Measurements from ENCODE around the gene ACAD9.
"Not testable (repeated sequence)": the region's sequence is repeated elsewhere in the genome, so short reads cannot be mapped to it uniquely, and the experiment has no call there.

The ACAD9 gene

DNA sequence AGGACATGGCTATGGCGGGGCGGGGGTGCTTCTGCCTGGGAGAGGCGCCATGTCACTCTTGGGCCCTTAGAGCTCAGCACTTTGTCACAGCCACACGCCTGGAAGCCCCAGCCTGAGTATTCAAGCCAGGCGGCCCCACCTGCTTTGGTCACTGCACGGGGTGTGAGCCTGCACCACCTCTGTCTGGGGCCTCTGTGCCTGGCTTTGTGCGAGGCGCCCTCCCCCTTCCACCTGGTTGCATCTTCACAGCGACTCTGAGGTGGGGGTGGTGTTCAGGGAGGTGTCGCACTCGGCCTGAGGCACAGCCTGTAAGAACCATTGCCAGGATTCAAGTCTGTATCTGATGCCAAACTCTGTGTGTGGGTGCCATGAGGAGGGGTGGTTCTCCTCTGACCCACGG is 24.1 kb downstream of the ACAD9 start:
- no peak for DNase-seq

DNA sequence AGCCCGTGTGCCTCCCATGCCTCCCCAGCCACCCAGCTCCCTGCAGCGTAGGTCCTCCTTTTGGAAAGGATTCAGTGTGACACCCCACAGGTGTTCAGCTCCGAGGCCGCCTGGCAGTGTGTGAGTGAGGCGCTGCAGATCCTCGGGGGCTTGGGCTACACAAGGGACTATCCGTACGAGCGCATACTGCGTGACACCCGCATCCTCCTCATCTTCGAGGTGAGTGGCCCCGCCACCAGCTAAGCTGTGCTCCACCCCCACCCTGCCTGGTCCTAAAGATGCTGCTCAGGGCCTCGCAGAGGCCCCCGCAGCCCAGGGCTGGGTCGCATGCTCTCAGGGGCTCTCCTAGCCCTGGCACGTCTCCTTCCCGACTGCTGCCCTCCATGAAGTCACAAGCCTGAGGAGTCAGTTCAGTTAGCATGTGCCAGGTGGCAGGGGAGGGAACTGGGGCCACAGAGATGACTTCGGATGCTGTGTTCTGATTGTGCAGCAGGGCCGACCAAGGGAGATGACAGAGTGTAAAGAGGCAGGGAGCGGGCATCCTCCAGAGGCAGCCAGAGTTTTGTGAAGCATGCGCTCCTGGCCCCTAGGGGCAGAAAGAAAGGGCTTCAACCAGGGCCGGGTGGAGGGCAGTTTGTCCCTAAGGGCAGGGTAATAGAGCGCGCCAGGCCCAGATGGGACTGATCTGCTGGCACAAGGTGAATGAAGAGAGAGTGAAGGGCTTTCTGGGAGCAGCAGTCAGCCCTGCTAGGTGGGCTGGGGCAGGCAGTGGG is 26.8 kb downstream of the ACAD9 start:
- no peak for DNase-seq

DNA sequence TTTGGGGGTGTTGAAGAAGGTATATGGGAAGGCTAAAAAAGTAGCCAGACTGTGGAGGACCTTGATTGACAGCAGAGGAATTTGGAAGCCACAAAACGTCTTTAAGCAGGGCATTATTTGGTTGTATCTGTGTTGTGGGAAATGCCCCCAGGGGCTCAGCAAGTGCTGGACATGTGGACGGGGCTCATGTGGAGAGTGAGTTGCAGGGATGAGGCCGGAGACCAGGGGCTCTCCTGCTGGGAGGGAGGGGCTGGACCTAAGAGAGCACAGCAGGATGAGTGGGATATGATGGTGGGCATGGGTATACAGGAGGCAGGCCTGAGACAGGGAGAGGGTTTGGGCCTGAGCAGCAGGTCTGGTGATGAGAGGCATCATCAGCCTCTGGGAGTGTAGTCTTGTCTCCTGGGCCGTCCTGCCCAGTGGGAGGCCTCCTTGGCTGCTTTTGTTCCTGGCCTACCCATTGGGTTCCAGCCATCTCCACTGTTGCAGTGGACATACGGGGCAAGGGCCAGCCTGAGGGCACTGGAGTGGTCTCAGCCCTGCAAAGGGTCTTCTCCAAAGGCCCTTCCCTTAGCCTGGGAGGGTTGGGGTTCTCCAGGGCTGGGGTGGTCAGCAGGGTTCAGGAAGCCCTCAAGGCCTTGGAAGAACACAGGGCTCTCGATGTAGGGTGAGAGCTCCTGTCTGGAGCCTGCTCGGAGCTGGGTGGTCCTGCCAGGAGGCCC is 27.5 kb downstream of the ACAD9 start:
- DNase-seq = no peak

DNA sequence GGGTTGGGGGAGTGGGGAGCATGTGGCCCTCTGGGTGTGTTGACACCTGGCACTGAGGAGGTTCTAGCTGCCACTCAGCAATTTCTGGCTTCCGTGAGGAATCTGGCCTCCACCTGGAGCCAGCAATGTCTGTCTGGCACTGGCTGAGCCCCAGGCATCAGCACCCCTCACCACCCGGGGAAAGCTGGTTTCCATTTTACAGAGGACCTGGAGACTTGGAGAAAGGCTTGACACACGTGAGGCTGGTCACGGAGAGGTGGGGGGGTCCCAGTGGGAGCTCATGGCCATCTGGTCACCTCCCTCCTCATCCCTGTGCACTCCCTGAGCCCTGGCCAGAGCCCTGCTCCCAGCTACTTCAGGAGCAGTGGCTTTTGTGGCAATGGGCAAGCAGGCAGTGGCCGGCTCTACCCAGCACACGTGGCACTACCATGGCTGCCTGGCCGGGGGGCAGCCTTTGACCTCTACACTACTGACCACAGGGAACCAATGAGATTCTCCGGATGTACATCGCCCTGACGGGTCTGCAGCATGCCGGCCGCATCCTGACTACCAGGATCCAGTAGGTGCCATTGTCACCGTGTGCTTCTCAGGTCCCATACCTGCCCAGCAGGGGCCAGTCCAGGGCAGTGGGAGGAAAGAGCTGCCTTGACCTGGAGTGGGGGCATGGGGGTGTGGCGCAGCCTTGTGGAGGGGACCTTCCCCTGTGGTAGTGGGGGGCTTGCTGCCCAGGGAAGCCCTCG is 28.5 kb downstream of the ACAD9 start:
- DNase-seq = no peak

DNA sequence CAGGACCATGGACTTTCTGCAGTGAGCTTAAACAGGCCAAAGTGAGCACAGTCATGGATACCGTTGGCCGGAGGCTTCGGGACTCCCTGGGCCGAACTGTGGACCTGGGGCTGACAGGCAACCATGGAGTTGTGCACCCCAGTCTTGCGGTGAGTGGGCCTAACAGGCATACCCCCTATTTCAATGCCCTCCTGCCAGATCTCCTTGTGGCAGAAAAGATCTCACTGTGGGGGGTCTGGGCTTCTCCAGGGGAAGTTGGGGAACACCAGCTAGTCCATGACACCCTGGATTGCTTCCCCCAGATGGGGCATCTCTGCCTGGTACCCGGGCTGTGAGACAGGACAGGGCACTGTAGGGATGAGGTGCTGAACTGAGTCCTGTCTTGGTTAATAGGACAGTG is 29.5 kb downstream of the ACAD9 start:
- no peak for DNase-seq

DNA sequence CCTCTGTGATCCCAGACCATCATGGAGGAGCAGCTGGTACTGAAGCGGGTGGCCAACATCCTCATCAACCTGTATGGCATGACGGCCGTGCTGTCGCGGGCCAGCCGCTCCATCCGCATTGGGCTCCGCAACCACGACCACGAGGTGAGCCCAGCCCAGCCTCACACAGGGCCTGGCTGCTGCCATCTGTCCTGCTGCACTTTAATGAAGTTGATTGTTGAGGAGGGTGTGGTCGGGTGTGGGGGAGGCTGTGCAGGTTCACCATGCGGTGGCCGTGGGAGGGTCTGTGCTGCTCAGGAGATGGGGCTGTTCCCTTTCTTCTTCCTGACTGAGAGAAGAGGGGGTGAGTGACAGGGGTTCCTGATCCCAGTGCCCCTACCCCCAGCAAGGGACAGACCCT is 30.6 kb downstream of the ACAD9 start:
- DNase-seq = no peak

- no peak for DNase-seq
Measured at GRCh38 chr3:128911911-128912310, 32.5 kb downstream of the ACAD9 start.

DNA sequence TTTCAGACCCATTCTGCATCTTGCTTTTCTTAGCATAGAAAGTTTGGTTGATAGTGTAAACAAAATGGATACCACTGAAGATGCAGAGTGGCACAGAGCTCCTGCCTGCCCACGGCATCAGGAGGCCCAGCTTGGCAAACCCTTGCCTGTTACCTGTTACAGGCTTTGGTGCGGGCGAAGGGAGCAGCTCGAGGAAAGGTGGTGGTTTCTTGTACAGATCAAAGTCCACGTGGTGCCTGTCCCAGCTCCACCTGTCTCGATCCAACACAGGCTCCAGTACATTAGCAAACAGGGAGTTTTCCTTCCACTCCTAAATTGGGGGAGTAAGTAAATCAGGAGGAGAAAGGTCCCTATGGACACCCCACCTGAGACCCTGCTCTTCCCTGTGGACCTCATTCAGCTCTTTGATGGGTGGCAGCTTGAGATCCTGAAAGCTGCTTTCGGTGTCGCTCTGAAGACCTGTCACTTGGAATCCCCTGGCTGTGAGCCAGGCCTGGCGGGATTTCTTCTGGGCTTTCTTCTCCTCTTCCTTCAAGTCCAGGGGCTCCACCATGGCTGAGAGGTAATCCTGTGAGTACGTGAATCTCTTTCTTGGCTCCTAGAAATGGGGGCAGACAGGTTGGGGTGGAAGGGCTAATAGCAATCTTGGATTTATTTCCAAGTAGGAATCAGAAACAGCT is 35.7 kb downstream of the ACAD9 start:
- no peak for DNase-seq

DNA sequence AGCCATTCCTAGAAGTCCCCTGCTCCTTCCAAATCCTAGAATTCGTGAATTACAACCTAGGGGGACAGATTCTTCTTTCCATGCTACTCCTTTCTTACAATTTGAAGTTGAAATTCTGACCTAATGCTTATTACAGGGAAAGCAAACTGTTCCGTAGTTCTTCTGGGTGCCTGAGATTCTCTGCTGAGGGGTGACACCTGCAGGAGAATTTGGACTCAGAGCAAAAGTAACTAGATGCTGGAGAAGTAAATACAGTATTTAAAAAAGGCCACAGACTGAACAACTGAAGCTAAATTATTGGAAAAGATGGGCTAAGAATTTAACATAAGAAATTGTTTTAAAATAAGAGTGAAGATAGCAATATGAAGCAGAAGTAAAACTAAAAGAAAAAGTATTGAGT is 37.9 kb downstream of the ACAD9 start:
- DNase-seq = no peak

- no peak for DNase-seq
Measured at GRCh38 chr3:128919988-128920387, 40.6 kb downstream of the ACAD9 start.

GRCh38 chr3:128922804-128923459 is 43.5 kb downstream of the ACAD9 start:
- DNase-seq = peak; percentile 54

DNA sequence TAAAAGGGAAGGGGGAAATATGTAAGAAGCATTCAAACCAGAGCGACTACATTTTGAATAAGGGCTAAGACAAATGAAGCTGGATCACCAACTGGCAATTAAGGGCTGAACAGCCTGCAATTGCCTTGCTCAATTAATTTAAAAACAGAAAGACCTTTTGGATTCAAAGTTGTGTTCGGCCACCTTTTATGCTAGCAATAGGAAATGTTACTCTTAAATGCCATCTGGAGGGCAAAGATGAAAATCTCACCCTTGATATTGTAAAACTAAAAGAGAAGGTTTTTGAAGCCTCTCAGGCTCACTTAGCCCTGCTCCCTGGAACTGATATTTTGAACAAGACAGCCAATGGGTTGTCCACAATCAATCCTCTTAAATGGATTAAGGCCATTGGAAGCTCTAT is 44.2 kb downstream of the ACAD9 start:
- peak; percentile 40 for DNase-seq

- DNase-seq = not testable (repeated sequence)
Measured at GRCh38 chr3:128923986-128924385, 44.6 kb downstream of the ACAD9 start.

GRCh38 chr3:128929364-128929763 is 49.9 kb downstream of the ACAD9 start:
- no peak for DNase-seq

DNA sequence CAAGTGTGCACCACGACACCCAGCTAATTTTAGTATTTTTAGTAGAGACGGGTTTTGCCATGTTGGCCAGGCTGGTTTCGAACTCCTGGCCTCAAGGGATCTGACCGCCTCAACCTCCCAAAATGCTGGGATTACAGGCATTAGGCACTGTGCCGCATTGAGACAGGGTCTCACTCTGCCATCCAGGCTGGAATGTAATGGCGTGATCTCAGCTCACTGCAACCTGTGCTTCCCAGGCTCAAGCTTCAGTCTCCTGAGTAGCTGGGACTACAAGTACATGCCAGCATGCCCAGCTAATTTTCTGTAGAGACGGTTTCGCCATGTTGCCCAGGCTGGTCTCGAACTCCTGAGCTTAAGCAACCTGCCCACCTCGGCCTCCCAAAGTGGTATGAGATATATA is 51.6 kb downstream of the ACAD9 start:
- no peak for DNase-seq

DNA sequence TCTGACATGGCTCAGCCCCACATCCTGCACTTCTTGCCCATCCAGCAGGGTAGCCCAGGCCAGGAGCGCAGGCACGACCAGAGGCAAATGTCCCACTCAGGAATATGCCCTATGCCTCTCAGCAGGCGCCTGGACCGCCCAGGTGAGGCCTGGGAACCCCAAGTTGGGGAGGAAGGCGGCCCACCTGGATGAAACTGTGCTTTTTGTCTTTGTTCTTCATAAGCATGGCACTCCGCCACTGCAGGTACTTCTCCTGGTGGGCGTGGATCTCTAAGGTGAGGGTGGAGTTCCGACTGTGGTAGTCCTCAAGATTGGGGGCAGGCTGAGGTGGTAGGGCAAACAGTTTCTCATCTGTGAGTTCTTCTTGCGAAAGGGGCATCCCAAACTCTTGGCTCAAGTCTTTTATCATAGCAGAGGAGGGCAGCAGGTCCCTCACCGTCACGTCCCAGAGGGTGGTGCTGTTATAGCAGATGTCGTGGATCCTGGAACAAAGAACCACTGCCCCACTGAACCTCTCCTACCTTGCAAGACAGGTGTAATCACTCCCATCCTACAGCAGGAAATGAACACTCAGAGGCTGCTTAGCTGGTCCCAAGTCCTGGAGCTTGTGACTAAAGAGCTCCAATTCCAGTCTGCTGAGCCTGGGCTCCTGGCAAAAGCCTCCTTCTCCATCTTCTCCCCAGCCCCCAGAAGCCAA is 53.2 kb downstream of the ACAD9 start:
- no peak for DNase-seq

DNA sequence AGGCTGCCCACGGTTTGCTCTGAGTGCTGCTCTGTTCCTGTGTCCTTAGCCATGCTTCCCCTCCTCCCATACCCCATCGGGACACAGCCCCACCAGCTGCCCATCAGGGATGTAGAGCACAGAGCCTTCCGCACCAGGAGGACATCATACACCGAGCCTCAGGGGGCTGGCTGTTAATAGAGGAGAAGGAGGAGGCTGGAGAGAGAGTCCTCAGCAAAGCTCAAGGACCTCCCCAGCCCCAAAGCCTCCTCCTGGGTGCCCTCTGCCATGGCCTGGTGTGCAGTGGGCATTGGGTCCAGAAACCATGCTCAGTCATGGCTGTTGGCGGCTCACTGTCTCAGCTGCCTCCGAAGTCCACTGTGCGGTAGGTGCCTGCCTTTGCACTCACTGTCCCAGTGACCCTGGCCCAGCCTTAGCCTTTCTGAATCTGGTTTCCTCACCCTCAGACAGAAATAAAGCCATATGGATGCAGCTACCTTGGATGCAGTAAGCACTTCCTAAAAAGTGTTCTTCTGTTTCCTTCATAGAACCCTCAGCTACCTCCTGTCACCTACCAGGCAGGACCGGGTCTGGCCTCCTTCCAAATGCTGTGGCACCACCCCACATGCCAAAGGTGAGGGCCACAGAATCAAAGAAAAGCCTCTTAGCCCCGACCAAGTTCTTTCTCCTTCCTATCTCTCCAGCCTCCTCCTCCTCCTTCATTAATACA is 53.9 kb downstream of the ACAD9 start:
- DNase-seq = no peak

DNA sequence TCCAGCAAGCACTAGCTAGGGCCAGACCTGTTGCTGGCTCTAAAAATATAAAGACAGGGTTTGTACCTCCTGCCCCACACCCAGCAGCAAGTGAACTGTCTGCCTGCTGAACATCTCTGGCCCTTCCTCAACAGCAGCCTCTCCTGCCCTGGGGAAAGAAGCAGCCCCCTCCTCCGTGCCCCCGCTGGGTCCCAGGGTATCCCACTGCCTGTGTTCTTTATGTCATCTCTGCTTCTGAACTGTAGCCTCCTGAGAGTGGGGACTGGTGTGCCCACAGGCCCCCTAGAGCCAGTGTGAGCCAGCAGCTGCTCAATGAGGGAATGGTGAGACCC is 54.5 kb downstream of the ACAD9 start:
- DNase-seq = no peak

DNA sequence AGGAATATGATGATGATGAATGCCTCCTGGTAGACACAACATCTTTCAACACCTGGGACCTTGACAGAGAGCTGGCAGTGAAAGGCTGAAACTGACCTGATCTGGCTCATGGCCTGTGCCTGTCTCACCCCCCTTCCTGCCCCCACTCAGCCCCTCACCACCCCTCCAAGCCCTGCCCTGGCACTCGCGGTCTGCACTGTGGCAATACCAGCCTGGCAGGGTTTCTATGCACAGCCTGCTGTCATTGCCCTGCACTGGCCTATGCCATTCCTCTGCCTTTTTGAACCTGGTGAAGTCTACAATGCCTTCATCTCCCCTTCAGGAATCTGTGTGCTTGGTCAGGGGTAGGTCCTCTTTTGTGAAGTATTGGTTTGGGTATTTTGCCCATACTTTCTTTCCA is 56.5 kb downstream of the ACAD9 start:
- no peak for DNase-seq

DNA sequence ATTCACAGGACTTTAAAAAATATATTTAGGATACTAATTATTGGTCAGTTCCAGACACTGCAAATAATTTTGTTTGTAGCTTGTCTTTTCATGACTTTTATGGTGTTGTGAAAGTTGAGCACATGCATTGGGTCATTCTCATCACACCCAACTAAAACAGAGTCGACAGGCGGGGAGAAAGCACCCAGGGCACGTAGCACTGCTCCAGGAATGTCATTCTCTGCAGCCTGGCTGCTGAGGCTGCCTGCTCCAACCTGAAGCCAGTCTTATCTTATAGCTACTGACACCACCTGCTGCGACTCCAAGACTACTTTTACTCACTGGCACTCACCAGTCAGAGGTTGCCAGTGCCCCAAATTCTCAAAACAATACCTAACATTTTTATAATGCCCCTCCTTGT is 56.9 kb downstream of the ACAD9 start:
- DNase-seq = no peak

DNA sequence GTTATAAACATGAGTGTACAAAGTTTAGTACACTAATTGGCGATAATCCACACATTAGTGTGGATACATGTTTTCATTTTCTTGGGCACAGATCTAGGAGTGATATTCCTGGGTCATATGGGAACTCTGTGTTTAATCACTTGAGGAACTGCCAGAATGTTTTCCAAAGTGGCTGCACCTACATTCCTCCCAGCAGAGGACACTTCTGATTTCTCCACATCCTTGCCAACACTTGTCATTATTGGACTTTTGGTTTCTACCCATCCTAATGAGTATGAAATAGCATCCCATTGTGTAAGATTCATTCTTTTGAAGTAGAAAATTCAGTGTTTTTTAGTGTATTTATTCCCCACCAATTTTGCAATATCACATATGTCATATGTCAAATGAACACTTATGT is 60.8 kb downstream of the ACAD9 start:
- no peak for DNase-seq
